Activated gamma-delta T cell treated with Interleukin-2 at 50 U/mL for 16 hours (primary cell): ENCODE measurements around the gene DPYSL4.

Experiments used
- DNase-seq: peaks from one replicate; pipeline ENCODE4 v3.0.0-alpha.2; 2020

The DPYSL4 gene

GRCh38 chr10:132164761-132165278 is 21.9 kb upstream of the DPYSL4 start:
- no peak for DNase-seq

GRCh38 chr10:132165416-132165980 is 21.2 kb upstream of the DPYSL4 start:
- no peak for DNase-seq

- DNase-seq = no peak
Measured at GRCh38 chr10:132166216-132166950, 20.4 kb upstream of the DPYSL4 start.

GRCh38 chr10:132167041-132167674 is 19.6 kb upstream of the DPYSL4 start:
- DNase-seq = no peak

- no peak for DNase-seq
Measured at GRCh38 chr10:132167976-132168375, 18.8 kb upstream of the DPYSL4 start.

- DNase-seq = no peak
Measured at GRCh38 chr10:132168571-132169030, 18.1 kb upstream of the DPYSL4 start.

- no peak for DNase-seq
Measured at GRCh38 chr10:132169031-132169765, 17.6 kb upstream of the DPYSL4 start.

- no peak for DNase-seq
Measured at GRCh38 chr10:132169766-132170560, 16.8 kb upstream of the DPYSL4 start.

- DNase-seq = no peak
Measured at GRCh38 chr10:132170561-132171361, 16.0 kb upstream of the DPYSL4 start.

- no peak for DNase-seq
Measured at GRCh38 chr10:132172091-132173066, 14.4 kb upstream of the DPYSL4 start.

GRCh38 chr10:132173185-132173584 is 13.6 kb upstream of the DPYSL4 start:
- no peak for DNase-seq

GRCh38 chr10:132174237-132174636 is 12.5 kb upstream of the DPYSL4 start:
- no peak for DNase-seq

GRCh38 chr10:132175408-132175807 is 11.3 kb upstream of the DPYSL4 start:
- DNase-seq = no peak

- DNase-seq = no peak
Measured at GRCh38 chr10:132175907-132176581, 10.7 kb upstream of the DPYSL4 start.

- no peak for DNase-seq
Measured at GRCh38 chr10:132176623-132177500, 9.9 kb upstream of the DPYSL4 start.

- DNase-seq = no peak
Measured at GRCh38 chr10:132178046-132178445, 8.7 kb upstream of the DPYSL4 start.

GRCh38 chr10:132178672-132179545 is 7.8 kb upstream of the DPYSL4 start:
- DNase-seq = no peak
